GM21619 (cell line): ENCODE measurements around the gene HERC2.
A peak's percentile ranks its signal among the peaks of the same experiment; 100 is the strongest.
"Not testable (repeated sequence)": the region's sequence is repeated elsewhere in the genome, so short reads cannot be mapped to it uniquely, and the experiment has no call there.

Source experiments
- ATAC-seq: cut with Tn5 transposase; IDR thresholded peaks from one replicate; pipeline ENCODE4 v1.9.1; 2021; ENCODE audit not compliant: unreplicated experiment

HERC2 gene

DNA sequence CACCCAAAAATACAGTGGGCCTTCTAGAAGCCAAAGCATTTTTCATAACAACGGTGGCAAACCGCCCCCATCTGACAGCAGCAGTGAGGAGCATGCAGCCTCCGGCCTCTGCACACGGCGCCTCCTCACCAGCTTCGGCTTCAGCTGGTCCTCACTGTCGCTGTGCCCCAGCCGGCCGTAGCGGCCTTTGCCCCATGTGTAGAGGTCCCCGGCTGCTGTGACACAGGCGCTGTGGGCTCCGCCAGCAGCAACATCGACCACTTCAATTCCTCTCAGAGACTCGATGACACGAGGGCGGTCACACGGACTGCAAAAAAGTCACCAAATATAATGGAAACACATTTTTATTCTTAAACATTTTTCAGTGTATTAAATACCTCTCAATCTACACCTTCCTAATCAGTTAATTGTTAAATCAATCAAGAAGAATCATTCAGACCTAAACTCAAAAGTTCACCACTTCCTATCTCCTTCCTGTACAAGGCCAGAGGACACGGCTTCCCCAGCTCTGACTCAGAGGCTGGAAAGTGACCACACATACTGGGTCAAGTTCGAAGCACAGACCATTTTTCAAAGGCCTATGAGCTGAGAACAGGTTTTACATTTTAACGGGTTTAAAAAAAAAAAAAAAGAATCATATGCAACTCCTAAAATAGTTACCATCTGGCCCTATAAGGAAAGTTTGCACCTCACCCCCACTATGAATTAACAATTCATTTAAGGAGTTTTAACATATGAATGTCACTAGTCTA, 189.3 kb downstream of the HERC2 start:
- no peak for ATAC-seq

DNA sequence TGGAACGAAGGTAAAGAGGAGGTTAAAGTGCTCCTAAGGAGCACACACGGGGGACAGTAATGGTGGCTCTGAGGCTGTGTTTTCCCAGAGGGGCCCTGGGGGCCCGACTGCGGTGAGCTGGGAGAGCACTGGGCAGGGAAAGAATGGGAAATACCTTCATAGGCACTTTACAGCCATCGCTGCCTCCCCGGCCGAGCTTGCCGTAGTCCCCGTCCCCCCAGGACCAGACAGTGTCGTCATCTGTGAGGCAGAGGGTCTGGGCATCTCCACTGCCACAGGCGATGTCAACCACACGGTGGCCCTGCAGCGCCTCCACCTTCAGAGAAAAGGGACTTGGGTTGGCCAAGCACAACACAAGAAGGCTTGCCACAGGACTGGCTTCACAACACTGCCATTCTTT, 190.0 kb downstream of the HERC2 start:
- ATAC-seq, result no peak

DNA sequence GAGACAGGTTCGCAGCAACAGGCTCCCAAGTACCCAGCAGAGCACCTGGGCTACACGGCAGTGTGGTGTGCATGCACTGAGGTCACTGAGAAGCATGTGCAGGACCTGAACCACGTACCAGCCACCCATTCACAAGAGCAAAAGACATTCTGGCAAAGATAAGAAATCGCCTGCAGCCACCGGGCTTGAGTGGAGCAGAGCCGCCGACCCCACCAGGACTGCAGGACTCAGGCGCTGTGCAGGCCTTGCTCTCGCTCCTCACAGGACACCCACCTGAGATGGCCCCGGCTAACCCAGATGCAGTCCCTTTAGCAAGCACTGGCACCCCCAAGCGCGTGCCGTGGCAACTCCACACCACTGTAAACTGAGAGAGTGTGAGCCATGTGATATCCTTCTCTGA, 190.6 kb downstream of the HERC2 start:
- ATAC-seq, result no peak

DNA sequence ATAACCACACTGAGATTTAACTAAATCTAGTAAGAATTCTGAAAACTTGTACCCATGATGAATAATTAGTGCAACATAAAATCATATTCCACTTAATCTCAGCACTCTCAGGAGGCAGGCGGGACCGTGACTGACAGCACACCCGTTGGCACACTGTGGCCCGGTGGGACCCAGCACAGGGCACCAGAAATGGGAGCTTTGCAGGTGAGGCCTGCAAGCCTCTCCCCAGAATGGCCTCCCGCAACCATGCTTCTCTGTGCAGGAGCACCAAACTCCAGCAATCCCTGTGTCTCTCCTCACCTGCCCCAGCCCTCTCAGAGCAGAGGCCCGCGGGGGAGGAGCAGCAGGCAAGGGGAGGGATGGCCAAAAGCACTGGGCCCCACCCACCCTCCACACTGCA, 191.3 kb downstream of the HERC2 start:
- no peak for ATAC-seq

DNA sequence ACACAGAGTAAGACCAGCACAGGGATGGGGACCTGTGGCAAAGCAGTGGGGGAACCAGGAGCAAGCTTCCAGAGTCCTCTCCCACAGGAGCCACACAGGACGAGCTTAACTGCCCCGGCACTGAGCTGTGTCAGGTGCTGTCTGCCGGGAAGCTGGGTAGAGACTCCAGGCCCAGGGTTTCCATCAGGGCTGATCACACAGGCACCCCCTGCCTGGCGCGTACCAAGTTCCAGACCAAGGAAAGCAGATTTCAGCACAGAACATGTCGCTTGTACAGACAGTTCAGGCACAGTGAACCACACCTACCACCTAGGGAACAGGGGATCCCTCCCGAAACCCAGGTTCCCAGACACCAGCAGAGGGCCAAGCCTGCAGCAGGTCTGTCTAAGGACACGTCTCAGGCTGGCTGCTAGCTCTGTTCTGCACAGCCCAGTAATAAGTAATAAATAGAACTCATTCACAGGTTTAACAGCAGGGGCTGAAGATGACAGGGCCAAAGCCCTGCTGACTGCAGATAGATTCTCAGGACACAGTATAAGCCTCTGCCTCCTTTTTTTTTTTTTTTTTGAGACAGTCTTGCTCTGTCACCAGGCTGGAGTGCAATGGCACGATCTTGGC, 192.6 kb downstream of the HERC2 start:
- ATAC-seq, result no peak

- ATAC-seq, result no peak
Observed at GRCh38 chr15:28128031-28128430, 193.9 kb downstream of the HERC2 start.

- no peak for ATAC-seq
Observed at GRCh38 chr15:28127036-28127435, 194.9 kb downstream of the HERC2 start.

GRCh38 chr15:28125673-28126651, 196.0 kb downstream of the HERC2 start:
- no peak for ATAC-seq

DNA sequence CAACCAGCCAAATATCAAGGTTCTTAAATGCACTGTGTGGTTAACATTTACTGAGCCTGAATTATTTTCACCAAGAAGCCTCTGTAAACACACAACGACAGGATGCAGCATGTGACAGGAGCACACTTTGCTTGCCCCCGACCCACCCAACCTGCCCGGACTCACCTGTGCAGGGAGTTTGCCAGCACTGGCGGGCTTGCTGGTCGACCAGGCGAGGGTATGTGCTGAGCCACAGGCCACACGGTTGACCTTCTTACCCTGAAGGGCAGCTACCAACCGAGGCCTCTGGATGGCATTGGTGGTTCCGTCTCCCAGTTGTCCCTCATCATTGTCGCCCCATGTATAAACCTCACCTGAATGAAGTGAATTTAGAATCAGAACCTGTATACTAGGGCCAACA, 197.1 kb downstream of the HERC2 start:
- ATAC-seq, result no peak

GRCh38 chr15:28123408-28124023, 198.5 kb downstream of the HERC2 start:
- ATAC-seq, result peak; percentile 70

- no peak for ATAC-seq
Observed at GRCh38 chr15:28122038-28122949, 199.7 kb downstream of the HERC2 start.

DNA sequence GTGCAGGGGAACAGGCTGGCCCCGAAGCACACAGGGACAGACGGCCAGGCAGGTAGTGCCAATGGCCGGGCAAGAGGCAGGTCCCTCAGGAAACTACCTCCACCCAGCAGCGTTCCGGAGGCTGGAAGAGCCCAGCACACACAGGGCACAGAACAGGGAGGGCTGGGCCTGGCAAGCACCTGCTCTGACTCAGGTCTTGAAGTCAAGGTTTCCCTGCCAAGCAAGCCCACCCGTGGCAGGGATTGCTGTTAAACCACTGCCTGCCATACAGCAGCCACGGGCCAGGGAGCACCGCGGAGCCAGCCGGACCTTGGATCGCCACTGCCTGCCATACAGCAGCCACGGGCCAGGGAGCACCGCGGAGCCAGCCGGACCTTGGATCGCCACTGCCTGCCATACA, 200.4 kb downstream of the HERC2 start:
- ATAC-seq, result not testable (repeated sequence)

GRCh38 chr15:28120359-28120640, 201.7 kb downstream of the HERC2 start:
- no peak for ATAC-seq

DNA sequence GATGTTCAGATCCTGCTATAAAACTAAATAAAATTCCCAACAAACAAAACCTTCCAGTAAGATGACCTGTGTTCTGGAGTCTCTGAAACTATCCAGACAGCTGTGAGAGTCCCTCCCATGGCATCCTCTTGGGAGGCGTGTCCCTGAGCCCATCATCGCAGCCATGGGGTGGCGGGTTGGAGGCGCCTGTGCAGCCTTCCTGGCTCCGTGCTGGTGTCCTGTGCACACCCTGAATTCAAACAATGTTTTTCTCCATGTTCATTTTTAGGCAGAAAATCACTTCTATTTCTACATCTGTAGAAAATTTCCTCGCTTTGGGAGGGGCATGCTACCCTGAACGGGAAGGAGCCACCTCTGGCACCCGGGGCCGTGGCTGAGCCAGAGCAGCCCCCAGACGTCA, 203.4 kb downstream of the HERC2 start:
- no peak for ATAC-seq

- ATAC-seq, result no peak
Observed at GRCh38 chr15:28118083-28118482, 203.9 kb downstream of the HERC2 start.

DNA sequence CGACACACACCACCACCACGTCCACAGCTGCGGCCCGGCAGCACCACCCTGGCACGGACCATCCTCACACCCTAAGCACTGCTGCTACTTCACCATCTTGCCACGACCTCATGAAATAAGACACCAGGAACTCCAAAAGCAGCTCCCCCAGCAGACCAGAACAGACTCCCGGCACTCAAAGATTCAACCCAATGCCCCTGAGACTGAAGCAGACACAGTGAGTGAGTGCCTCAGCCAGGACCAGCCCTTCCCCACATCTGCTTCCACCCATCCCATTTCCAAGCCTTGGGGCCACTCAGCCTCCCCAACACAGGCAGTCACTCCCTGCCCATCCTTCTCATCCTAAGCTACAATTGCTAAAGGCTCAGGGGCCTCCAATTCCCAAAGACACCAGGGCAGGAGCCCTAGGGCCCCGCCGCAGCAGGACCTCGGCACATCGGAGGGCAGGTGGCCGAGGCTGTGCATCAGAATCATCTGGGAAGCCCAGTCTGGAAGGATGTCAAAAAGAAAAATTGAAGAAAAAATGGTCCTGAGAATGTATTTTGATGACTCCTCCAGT, 204.5 kb downstream of the HERC2 start:
- no peak for ATAC-seq

GRCh38 chr15:28116521-28117431, 205.2 kb downstream of the HERC2 start:
- no peak for ATAC-seq

DNA sequence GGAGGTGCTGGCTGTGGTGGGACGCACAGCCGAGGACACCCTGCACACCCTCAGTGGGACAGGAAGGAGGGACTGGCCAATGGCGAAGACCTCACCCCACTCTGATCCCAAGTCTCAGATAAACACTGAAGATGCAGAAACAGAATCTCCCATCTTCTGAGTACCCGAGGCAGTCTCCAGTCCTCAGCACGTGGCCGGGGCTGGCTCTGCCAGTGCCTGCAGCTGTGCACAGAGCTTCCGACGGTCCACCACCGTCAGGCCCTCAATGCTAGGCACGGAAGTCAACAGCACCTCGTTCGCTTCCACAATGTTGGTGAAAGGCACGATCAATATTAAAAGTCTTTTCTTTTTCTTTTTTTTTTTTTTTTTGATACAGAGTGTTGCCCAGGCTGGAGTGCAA, 206.1 kb downstream of the HERC2 start:
- ATAC-seq, result no peak
